ENCODE measurements around the gene PER1. TPM values are rescaled to one million over a fixed set of nuclear protein-coding genes. Genes with fewer than 3 reads are reported as not detected.

Gene PER1
- total and polyA plus RNA-seq, 2 of the 8 experiments (the other 6 are each of a cell fraction or from before 2014, with no cell fraction given): 9.6 to 38.0 TPM

- Histone ChIP-seq H3K79me1 (ENCODE audit: low read depth, low read length) (no peaks in the 10 kb centered on the region), H3K27me3 (replicated peaks in 1 of 4; ENCODE audit: control insufficient read depth in 3 of 4, extremely low read depth in 1 of 4, insufficient read depth in 3 of 4, low read length in 3 of 4) (peaks cover 2 to 17% (median 11%) of the 10 kb centered on the region in 4 experiments), H4K20me1 (replicated peaks in 1 of 2; ENCODE audit: control insufficient read depth in 1 of 2, insufficient read depth in 2 of 2, low read length in 2 of 2) (peaks cover 2 to 6% of the 10 kb centered on the region in 2 experiments), H3K4me3 (ENCODE audit: extremely low read depth in 1 of 4, insufficient read depth in 2 of 4, low read depth in 3 of 4, low read length in 4 of 4) (peak overlapping the region; percentile 59 to 89 (median 78); a peak in 5 of 8 replicates), H3K27ac (ENCODE audit: low read depth, low read length) (no peak overlapping the region), H2BK12ac (ENCODE audit: low read depth, low read length) (no peak overlapping the region), H3K18ac (ENCODE audit: extremely low read depth, low read length) (no peak overlapping the region), H2AK5ac (ENCODE audit: low read depth, low read length) (no peak overlapping the region), H2AFZ (ENCODE audit: low read length) (no peak overlapping the region), H3K56ac (replicated peaks; ENCODE audit: insufficient read length, low read depth, low read length) (no peak overlapping the region), H3K23ac (ENCODE audit: insufficient read length) (no peak overlapping the region), H4K91ac (replicated peaks; ENCODE audit: insufficient read length, low read length) (no peak overlapping the region), H3K4ac (replicated peaks; ENCODE audit: insufficient read length, low read depth, low read length) (no peak overlapping the region), H3K36me3 (ENCODE audit: control insufficient read depth in 2 of 4, insufficient read depth in 4 of 4, low read length in 3 of 4) (no peaks in the 10 kb centered on the region), H3K4me1 (replicated peaks in 1 of 4; ENCODE audit: control insufficient read depth in 3 of 4, insufficient read depth in 4 of 4, low read length in 3 of 4) (peaks cover 4 to 21% (median 10%) of the 10 kb centered on the region in 4 experiments; a peak in 6 of 7 replicates), H3K9me3 (ENCODE audit: insufficient read depth in 2 of 2, low read depth in 1 of 2, low read length in 1 of 2) (no peaks in the 10 kb centered on the region), H2BK20ac (ENCODE audit: low read length) (no peak overlapping the region), H2BK120ac (replicated peaks; ENCODE audit: low read depth, low read length) (no peak overlapping the region), H3K14ac (ENCODE audit: insufficient read length) (no peak overlapping the region), H3K23me2 (ENCODE audit: low read depth, low read length) (peaks cover 17% of the 10 kb centered on the region), H4K8ac (ENCODE audit: extremely low read depth, insufficient read depth, low read length) (no peak overlapping the region), H3K79me2 (ENCODE audit: control insufficient read depth in 1 of 2, insufficient read depth in 2 of 2, low read length in 2 of 2) (no peaks in the 10 kb centered on the region), H2BK5ac (ENCODE audit: low read depth, low read length) (no peak overlapping the region; the same call in 1 of the 2 replicates), H3K4me2 (ENCODE audit: insufficient read depth in 1 of 2, low read depth in 2 of 2, low read length in 2 of 2) (peak overlapping the region; percentile 86 to 96), H2BK15ac (ENCODE audit: low read length) (0 out of 2 replicates have a peak overlapping the region, but pooled peaks have one; percentile 61), H4K5ac (ENCODE audit: insufficient read length, low read depth, low read length) (no peak overlapping the region), H3K9ac (replicated peaks in 1 of 4; ENCODE audit: extremely low read depth in 1 of 4, low read depth in 3 of 4, low read length in 3 of 4) (no peak overlapping the region; a peak in 1 of 7 replicates)
- 56% methylated on average over 12 of the region's 12 CpGs; no CpG with 5 or more reads in 1 of the 2 experiments for WGBS, 2 experiments (ENCODE audit: extremely low coverage in 1 of 2, insufficient coverage in 1 of 2, insufficient read length in 1 of 2, insufficient replicate concordance in 2 of 2, low coverage in 1 of 2, low lambda C conversion rate in 2 of 2, missing lambda C conversion rate in 1 of 2)
- POLR2A ChIA-PET (ENCODE audit: partially characterized antibody): interaction anchor here (1.8 to 19.9 kb wide), 7 partner anchors 8 to 38 kb away, joined by 5 to 373 read pairs (median 19); partner anchors contain the start of genes AURKB and TMEM107
- no peak for FAIRE-seq
- DNase-seq (ENCODE audit: low read depth in 1 of 2, low spot score in 2 of 2): no peak
- CTCF ChIA-PET (ENCODE audit: partially characterized antibody): interaction anchor here (0.9 to 3.7 kb wide), 12 partner anchors 9 to 117 kb away, joined by 3 to 26 read pairs (median 5); partner anchors contain the start of gene PFAS
- TF ChIP-seq ZNF274 (IDR thresholded peaks at IDR 0.05; ENCODE audit: borderline replicate concordance, extremely low read depth, low read length): no peak
- no peak for TF ChIP-seq NRF1 (IDR thresholded peaks at IDR 0.05; ENCODE audit: low read depth, low read length)
- TF ChIP-seq CREB1 (IDR thresholded peaks at IDR 0.05): no peak
- TF ChIP-seq SIRT6 (IDR thresholded peaks at IDR 0.05; ENCODE audit: low read length): no peak
- no peak for TF ChIP-seq EGR1 (IDR thresholded peaks at IDR 0.05; ENCODE audit: borderline replicate concordance, low read depth, low read length)
- TF ChIP-seq HDAC6 (IDR thresholded peaks at IDR 0.05; ENCODE audit: low read depth, low read length): no peak
- no peak for TF ChIP-seq SP1 (IDR thresholded peaks at IDR 0.05; ENCODE audit: low read depth, low read length)
- TF ChIP-seq EZH2 (IDR thresholded peaks at IDR 0.05; ENCODE audit: low read depth, low read length, severe bottlenecking): no peak
- no peak for TF ChIP-seq GABPA (IDR thresholded peaks at IDR 0.05; ENCODE audit: borderline replicate concordance, insufficient read depth, low read length)
- TF ChIP-seq SIN3A (conservative IDR thresholded peaks at IDR 0.05 in 1 of 2, IDR thresholded peaks at IDR 0.05 in 1 of 2; ENCODE audit: low read depth in 1 of 2, low read length in 2 of 2): no peak
- no peak for TF ChIP-seq TBP (IDR thresholded peaks at IDR 0.05; ENCODE audit: low read depth, low read length)
- no peak for TF ChIP-seq TEAD4 (IDR thresholded peaks at IDR 0.05; ENCODE audit: low read depth, low read length)
- TF ChIP-seq RXRA (IDR thresholded peaks at IDR 0.05; ENCODE audit: insufficient read depth, low read depth, low read length): no peak
- no peak for TF ChIP-seq TAF1 (IDR thresholded peaks at IDR 0.05; ENCODE audit: low read depth, low read length)
Measured at GRCh38 chr17:8188263-8188839, 36.1 kb upstream of the PER1 start.

All from H1 (cell line).